Measurements from ENCODE around the gene CHAF1A.
A peak's percentile ranks its signal among the peaks of the same experiment; 100 is the strongest.

CHAF1A gene

DNA sequence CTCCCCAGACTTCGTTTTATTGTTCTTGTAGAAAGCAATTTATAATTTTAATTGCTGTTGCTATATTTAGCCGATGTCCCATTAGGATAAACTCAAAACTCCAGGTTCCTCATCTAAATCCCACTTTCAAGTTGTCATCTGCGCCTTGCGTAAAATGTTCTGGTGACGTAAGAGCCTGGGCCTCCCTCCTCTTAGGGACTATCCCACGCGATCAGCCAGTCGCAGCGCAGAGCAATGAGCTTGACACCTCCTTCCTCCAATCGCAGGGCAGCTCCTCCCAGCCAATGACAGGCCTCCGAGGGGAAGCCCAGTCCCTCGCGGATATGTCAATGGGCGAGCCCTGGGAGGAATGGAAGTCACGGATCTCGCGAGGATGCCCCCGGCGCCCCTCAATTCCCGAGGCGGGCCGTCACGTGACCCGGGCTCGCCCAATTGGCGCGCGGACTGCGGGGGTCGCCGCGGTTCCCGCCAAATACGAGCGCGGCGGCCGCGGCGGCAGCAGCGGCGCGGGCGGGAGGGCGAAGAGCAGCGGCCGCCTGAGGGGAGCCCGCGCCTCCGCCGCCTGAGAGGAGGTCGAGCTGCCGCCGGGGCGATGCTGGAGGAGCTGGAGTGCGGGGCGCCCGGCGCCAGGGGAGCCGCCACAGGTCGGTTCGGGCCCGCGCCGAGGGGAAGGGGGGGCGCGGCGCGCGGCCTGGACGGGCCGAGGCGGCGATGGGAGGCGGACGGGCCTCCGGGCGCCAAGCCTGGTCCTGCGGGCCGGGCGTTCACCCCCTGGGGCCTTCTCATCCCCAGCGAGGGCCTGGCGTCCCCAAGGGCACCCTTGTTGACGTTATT lies at the start of gene CHAF1A:
Gene CHAF1A, plus strand, starts transcription at position 470 of the 834 bp plus-strand sequence. Its CDS starts 123 bp downstream, at position 593.
- DNase-seq = peak; percentile 99

GRCh38 chr19:4352701-4353121 lies 49.7 kb upstream of the CHAF1A start:
- peak; percentile 68 for DNase-seq

- no peak for DNase-seq
These were observed 48.2 kb upstream of the CHAF1A start for GRCh38 chr19:4354282-4354681.

GRCh38 chr19:4354897-4355296 lies 47.5 kb upstream of the CHAF1A start:
- DNase-seq = no peak

GRCh38 chr19:4357095-4357797 lies 45.2 kb upstream of the CHAF1A start:
- DNase-seq = no peak

GRCh38 chr19:4357921-4358326 lies 44.5 kb upstream of the CHAF1A start:
- DNase-seq = no peak

- DNase-seq = no peak
These were observed 43.5 kb upstream of the CHAF1A start for GRCh38 chr19:4358709-4359626.

DNA sequence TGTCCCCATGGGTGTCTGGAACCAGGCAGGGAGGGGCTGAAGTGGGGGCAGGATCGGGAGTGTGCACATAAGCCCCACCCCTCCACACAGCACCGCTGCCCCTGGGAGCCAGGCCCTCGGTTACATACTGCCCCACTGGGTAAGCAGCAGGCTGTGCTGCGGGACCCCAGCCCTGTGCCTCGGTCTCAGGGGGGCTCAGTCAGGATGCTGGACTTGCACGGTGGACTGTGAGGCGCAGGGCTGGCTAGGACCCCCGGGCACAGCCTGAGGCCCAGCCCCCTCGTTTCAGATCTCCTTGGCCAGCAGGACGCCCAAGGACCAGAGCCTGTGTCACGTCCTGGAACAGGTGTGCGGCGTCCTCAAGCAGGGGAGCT lies 42.8 kb upstream of the CHAF1A start:
- no peak for DNase-seq

GRCh38 chr19:4360081-4360569 lies 42.3 kb upstream of the CHAF1A start:
- DNase-seq = no peak

DNA sequence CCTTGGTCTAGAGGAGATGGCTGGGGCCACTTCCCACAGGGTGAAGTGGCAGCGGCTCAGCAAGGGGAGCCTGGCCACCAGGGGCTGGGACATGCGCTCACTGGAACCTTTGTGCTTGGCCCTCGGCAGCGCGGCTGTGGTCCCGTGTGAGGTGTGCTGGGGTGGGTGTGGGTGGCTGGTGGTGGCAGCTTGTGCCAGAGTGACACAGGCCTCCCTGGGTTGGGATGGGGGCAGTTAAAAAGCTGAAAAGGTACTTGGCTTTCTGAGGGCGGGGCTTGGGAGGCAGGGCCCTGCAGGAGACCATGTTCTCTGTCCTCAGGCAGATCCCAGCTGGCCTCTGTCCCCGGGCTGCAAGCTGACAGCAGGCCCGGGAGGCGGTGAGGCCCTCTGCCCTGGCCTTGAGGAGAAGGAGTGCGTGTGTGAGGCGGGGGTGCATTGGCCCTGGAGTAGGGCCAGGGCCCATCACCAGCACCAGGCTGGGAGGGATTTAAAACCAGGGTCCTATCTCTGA lies 41.7 kb upstream of the CHAF1A start:
- no peak for DNase-seq

GRCh38 chr19:4361152-4362046 lies 41.0 kb upstream of the CHAF1A start:
- no peak for DNase-seq

DNA sequence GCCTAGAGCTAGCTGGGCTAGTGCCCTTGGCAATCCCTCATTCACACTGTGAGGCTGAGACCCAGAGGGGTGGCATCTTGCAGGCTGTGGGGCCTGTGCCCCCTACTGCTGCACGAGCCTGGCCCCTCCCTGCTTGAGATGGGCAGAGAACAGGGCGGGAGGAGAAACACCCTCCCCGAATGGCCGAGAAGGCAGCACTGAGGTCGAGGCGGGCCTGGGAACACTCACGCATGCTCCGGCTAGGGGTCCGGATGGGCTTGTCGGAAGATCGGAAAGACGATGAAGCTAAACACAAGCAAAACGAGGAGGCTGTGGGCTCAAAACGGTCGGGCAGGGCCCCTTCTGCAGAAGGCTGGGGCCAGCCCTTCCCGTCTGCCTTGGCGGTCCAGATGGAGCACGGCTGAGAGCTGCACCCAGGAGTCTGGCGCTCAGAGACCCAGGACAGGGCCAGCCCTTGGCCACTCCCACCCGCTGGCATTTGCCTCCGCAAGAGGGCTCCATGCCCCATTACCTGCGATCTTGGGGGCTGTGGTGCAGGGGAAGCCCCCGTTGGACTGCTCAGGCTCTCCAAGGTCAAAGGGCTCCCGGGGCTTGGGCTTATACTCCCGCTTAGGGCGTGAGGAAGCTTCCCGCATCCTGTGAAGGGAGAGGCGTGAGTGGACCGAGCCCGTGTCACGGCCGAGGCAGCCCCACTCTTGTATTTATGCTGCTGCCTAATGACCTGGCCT lies 40.2 kb upstream of the CHAF1A start:
- no peak for DNase-seq

GRCh38 chr19:4362831-4363545 lies 39.5 kb upstream of the CHAF1A start:
- DNase-seq = no peak

GRCh38 chr19:4363571-4364304 lies 38.7 kb upstream of the CHAF1A start:
- DNase-seq = no peak

GRCh38 chr19:4365341-4365740 lies 37.1 kb upstream of the CHAF1A start:
- DNase-seq = no peak

DNA sequence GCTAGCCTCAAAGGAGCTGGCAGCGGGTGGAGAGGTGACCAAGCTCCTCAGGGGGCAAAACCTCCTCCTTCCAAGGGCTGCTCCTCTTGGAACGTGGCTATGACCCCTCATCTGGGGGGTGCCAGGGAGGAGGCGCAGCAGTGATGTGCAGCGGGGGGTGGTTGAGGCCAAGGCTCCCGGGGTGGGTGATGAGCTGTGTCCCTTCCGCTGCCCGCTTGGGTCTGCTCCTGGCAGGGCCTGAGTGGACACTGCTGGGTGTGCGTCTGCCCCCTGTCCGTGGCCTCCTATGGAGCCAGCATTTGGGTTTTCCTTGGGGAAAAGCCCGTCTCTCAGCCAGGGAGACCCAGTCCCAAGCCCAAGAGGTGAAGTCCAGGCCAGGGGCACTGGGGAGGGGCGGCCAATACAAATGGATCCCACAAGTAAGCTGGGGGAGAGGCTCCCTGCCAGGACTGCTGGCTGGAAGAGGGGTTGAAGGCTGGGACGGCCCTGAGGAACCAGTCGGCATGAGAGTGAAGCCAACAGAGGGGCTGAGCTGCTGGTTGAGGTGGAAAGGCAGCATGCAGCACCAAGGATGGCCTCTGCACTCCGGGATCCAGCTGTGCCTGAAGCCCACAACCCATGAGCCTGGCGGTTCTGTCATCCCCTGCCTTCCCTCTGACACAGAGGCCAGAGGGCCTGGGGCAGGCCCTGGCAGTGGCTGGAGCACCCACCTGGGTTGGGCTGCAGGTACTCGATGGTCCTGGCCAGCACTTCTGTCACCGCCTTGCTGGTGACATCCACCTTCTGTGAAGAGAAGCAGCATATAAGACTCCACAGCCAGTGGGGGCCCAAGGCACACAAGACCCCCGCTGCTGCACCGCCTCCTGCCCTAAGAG lies 36.4 kb upstream of the CHAF1A start:
- DNase-seq = no peak

GRCh38 chr19:4366666-4367335 lies 35.6 kb upstream of the CHAF1A start:
- no peak for DNase-seq

- no peak for DNase-seq
These were observed 35.1 kb upstream of the CHAF1A start for GRCh38 chr19:4367336-4367723.

Data from activated naive CD4-positive, alpha-beta T cell treated with Interleukin-2 at 50 U/mL for 16 hours (primary cell).